Common myeloid progenitor, CD34-positive (primary cell): ENCODE measurements around the gene NCKIPSD.

Source experiments
- CTCF ChIA-PET: fragments of 350-600 bp; sonication (Branson Sonifier 250); formaldehyde crosslinking; loops from one replicate; lab custom pipeline; 2021; ENCODE audit warnings: antibody characterized with exemption; lab: Charles Lee
- POLR2A ChIA-PET: fragments of 350-600 bp; sonication (Branson Sonifier 250); formaldehyde crosslinking; loops from one replicate; lab custom pipeline; 2021; ENCODE audit warnings: antibody characterized with exemption; lab: Charles Lee
- DNase-seq, 3 donors: peaks; one replicate each; pipeline versions ENCODE4 v3.0.0 to v3.0.0-alpha.2; 2013
- H3K27ac ChIP-seq, 2 experiments: 1 replicate in 1 of 2; 2 replicates in 1 of 2; pipeline ENCODE4 v1.7.0; 2013; ENCODE audit warnings: inconsistent platforms in 2 of 2, low read length in 2 of 2, mild to moderate bottlenecking in 2 of 2, low read depth in 1 of 2, moderate library complexity in 1 of 2; ENCODE audit not compliant: severe bottlenecking in 2 of 2, insufficient read depth in 1 of 2, poor library complexity in 1 of 2
- H3K27me3 ChIP-seq, 5 experiments: replicated peaks in 2 of 5; 1 replicate in 3 of 5; 2 replicates in 2 of 5; pipeline versions ENCODE4 v1.6.1 to v1.7.0; 2013; ENCODE audit warnings: low read length in 4 of 5, mild to moderate bottlenecking in 2 of 5, moderate library complexity in 2 of 5, inconsistent platforms in 1 of 5; ENCODE audit not compliant: insufficient read depth in 5 of 5, control insufficient read depth in 4 of 5
- H3K36me3 ChIP-seq, 4 experiments: 1 replicate in 2 of 4; 2 replicates in 2 of 4; pipeline versions ENCODE4 v1.6.1 to v1.7.0; 2013; ENCODE audit warnings: low read length in 3 of 4, control low read depth in 1 of 4, mild to moderate bottlenecking in 1 of 4; ENCODE audit not compliant: control insufficient read depth in 4 of 4, insufficient read depth in 4 of 4
- H3K4me1 ChIP-seq, 4 experiments: 1 replicate in 3 of 4; 2 replicates in 1 of 4; pipeline versions ENCODE4 v1.6.1 to v1.7.1; 2013; ENCODE audit warnings: low read length in 3 of 4, mild to moderate bottlenecking in 3 of 4, control low read depth in 1 of 4, inconsistent platforms in 1 of 4, moderate library complexity in 1 of 4; ENCODE audit not compliant: control insufficient read depth in 4 of 4, insufficient read depth in 4 of 4; ENCODE audit errors: control extremely low read depth in 1 of 4
- H3K4me3 ChIP-seq, 7 experiments: 1 replicate in 4 of 7; 2 replicates in 3 of 7; pipeline versions ENCODE4 v1.5.1 to v1.7.0; 2013; ENCODE audit warnings: mild to moderate bottlenecking in 7 of 7, low read length in 6 of 7, moderate library complexity in 6 of 7, inconsistent platforms in 2 of 7, low read depth in 2 of 7, control low read depth in 1 of 7; ENCODE audit not compliant: insufficient read depth in 4 of 7, control insufficient read depth in 1 of 7; ENCODE audit errors: extremely low read depth in 1 of 7
- H3K9me3 ChIP-seq, 5 experiments: 1 replicate in 4 of 5; 2 replicates in 1 of 5; pipeline versions ENCODE4 v1.6.1 to v1.7.1; 2013; ENCODE audit warnings: low read length in 4 of 5, mild to moderate bottlenecking in 2 of 5, inconsistent platforms in 1 of 5, low read depth in 1 of 5, moderate library complexity in 1 of 5; ENCODE audit not compliant: control insufficient read depth in 4 of 5, insufficient read depth in 2 of 5; ENCODE audit errors: control extremely low read depth in 1 of 5
- WGBS: methylation state at CpG from one replicate; pipeline ENCODE4 v1.1.5; 2013; ENCODE audit not compliant: insufficient coverage; 5-methylcytosine and 5-hydroxymethylcytosine counted together

The NCKIPSD gene

DNA sequence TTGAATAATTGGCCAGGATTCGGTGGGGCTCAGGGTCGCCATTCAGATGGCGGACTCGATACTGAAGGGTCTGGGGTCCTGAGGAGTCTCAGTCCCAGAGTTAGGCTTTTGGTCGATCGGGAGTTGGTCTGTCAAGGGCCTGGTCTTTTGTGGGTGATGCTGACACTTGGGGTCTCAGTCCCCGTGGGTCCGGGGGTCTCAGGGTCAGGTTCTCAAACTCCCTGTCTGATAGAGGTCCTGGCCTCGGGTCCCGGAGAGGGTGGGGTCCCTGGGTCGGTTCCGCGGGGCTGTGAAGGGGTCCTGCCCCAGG, 467 bp downstream of the NCKIPSD start:
- ChIA-PET CTCF (interaction anchor here (0.7 to 1.6 kb wide), 6 partner anchors 10 to 27 kb away, joined by 3 to 6 read pairs (median 3); partner anchors contain the start of gene CELSR3), POLR2A (no interaction called here)
- H3K27me3 ChIP-seq, result no peaks in the 10 kb centered on the region
- WGBS, result 9% methylated on average over 12 of the region's 13 CpGs
- H3K36me3 ChIP-seq, result peaks cover 7 to 59% (median 41%) of the 10 kb centered on the region in 4 experiments
- peaks cover 2 to 26% (median 23%) of the 10 kb centered on the region in 4 experiments for H3K4me1 ChIP-seq
- peak overlapping the region; percentile 67 to 96 (median 85) for H3K4me3 ChIP-seq
- DNase-seq, result no peak
- no peaks in the 10 kb centered on the region for H3K9me3 ChIP-seq
- peak overlapping the region in 1 of 2 experiments; percentile 72 for H3K27ac ChIP-seq

DNA sequence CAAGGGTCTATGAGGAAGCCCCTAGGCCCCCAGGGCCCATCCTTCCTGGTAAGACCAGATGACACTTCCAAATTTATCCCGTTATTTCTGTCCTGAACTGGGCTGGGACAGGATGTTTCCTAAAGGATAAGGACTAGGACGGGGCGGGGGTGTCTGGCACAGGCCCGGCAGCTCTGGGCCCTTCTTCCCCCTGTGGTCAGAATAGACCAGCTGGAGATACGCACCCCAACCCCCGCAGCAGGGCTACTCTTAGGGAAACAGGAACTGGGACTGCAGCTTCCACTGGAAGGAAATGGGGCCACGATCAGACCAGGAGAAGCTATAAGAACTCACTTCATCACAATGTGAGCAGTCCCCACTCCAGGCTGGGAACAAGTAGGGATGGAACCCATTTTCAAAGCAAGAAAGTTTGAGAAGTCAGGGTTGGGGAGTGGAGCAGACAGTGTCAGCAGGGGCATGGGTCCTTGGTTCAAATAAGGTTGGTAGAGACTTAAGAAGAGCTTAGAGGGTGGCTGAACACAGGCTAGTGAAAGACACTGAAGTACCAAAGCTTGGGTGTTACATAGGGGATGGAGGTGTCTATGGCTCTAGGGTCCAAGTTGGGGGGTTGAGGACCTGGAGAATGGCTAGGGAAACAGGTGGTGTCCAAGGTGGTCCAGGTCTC, 1.1 kb downstream of the NCKIPSD start:
- WGBS, result 58% methylated on average over 6 of the region's 7 CpGs

DNA sequence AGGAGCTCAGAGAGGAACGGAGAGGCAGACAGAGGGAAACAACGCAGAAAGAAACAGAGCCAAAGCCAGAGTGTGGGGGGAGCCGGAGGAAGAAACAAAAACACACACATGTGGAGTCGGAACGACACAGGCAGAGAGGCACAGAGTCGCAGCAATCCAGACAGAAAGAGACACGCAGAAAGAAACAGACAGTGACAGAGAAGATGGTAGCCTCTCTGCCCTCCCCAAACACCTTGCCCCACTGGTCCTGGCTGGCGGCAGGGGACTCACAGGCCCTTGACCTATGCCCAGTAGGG, 1.7 kb downstream of the NCKIPSD start:
- POLR2A ChIA-PET, result no interaction called here
- CTCF ChIA-PET, result interaction anchor here (0.6 to 1.6 kb wide), 6 partner anchors 8 to 175 kb away, joined by 3 to 4 read pairs (median 3); partner anchors contain the start of gene SLC26A6
- peaks cover 2 to 26% (median 23%) of the 10 kb centered on the region in 4 experiments for H3K4me1 ChIP-seq
- H3K27ac ChIP-seq, result no peak overlapping the region
- 91% methylated on average over 3 of the region's 8 CpGs for WGBS
- no peaks in the 10 kb centered on the region for H3K9me3 ChIP-seq
- H3K36me3 ChIP-seq, result peaks cover 3 to 59% (median 36%) of the 10 kb centered on the region in 4 experiments
- H3K4me3 ChIP-seq, result peak overlapping the region in 1 of 7 experiments; percentile 84
- no peaks in the 10 kb centered on the region for H3K27me3 ChIP-seq
- DNase-seq, result no peak

More for the DNA sequence above, 1.1 kb downstream of the NCKIPSD start:
- Histone ChIP-seq H3K27me3 (no peaks in the 10 kb centered on the region), H3K9me3 (no peaks in the 10 kb centered on the region), H3K4me3 (peak overlapping the region in 2 of 7 experiments; percentile 84 to 96), H3K27ac (no peak overlapping the region), H3K4me1 (peaks cover 2 to 26% (median 23%) of the 10 kb centered on the region in 4 experiments), H3K36me3 (peaks cover 7 to 59% (median 40%) of the 10 kb centered on the region in 4 experiments)
- POLR2A ChIA-PET, result interaction anchor here (0.5 kb wide), 1 partner anchor 92 kb away, joined by 3 read pairs; no protein-coding TSS in a partner anchor
- DNase-seq, result no peak
- CTCF ChIA-PET, result interaction anchor here (0.9 to 1.6 kb wide), 6 partner anchors 8 to 175 kb away, joined by 3 read pairs; partner anchors contain the start of gene CELSR3

DNA sequence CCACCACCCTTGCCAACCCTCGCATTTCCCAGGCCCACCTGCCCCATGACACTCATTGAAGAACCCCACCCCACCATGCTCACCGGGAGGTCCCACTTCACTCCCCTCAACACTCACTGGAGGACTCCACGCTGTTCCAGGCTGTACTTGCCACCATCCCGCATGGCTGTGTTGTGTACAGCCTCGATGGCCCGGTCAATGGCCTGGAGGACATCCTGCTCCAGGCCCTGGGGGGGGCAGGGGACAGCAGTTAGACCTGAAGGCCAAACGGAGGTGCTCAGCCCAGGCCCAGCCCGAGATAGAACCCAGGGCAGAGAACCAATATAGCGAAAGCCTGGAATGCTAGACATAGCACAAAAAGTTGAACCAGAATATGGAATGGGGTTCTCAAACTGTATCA, 2.9 kb downstream of the NCKIPSD start:
- Histone ChIP-seq H3K4me3 (no peak overlapping the region), H3K27ac (no peak overlapping the region), H3K9me3 (no peaks in the 10 kb centered on the region), H3K4me1 (peaks cover 2 to 26% (median 23%) of the 10 kb centered on the region in 4 experiments), H3K27me3 (no peaks in the 10 kb centered on the region), H3K36me3 (peaks cover 5 to 58% (median 28%) of the 10 kb centered on the region in 4 experiments)
- CTCF ChIA-PET, result interaction anchor here (0.9 kb wide), 1 partner anchor 228 kb away, joined by 3 read pairs; no protein-coding TSS in a partner anchor
- POLR2A ChIA-PET, result no interaction called here
- no peak for DNase-seq
- 99% methylated on average over 9 of the region's 9 CpGs for WGBS

DNA sequence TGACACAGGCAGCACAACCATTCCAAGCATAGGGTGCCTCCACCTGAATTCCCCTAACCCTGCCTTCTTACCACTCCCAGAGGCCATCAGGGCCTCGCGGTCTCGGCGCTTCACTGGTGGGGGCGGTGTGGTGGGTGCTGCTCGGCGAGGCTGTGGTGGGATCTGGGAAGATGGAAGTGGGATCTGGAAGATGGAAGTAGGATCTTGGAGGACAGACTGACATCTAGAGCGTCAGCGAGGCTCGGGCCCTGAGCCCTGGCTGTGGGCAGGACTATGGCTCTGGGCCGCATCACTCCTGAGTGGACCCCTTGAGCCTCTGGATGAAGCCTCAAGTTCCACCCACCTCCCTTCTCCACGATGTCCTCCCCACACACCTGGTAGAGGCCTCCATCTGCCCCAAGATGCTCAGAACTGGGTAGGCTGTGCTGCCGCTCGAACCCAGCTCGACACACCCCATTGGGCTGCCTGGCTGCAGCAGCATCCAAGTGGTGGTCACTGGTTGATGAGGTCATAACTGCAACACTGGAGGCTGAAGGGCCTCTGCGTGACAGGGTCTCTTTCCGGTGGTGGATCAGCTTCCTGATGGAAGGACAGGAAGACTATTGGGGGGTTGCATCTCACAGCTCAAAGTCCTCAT, 3.6 kb downstream of the NCKIPSD start:
- Histone ChIP-seq H3K9me3 (no peaks in the 10 kb centered on the region), H3K27me3 (no peaks in the 10 kb centered on the region), H3K4me3 (no peak overlapping the region), H3K4me1 (peaks cover 2 to 22% (median 21%) of the 10 kb centered on the region in 4 experiments), H3K27ac (no peak overlapping the region), H3K36me3 (peaks cover 2 to 58% (median 24%) of the 10 kb centered on the region in 4 experiments)
- no peak for DNase-seq
- CTCF ChIA-PET, result interaction anchor here (0.9 to 2.0 kb wide), 2 partner anchors 14 to 18 kb away, joined by 3 to 5 read pairs; no protein-coding TSS in a partner anchor
- WGBS, result 95% methylated on average over 11 of the region's 17 CpGs
- POLR2A ChIA-PET, result no interaction called here

DNA sequence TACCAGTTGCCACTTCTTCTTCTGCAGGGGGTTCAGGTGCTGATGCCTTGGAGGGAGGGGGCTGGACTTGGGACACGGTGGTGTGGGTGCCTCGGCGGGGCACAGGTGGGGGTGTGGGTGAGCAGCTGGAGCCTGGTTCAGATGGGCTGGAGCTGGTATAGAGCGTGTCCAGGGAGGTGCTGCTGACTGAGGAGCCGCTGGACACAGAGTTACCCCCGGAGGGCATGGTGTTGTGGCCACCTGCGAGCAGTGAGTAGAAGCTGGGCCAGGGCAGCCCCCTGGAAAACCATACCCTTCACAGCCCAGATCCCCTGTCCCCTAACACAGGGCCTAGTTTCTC, 4.2 kb downstream of the NCKIPSD start:
- Histone ChIP-seq H3K27ac (no peak overlapping the region), H3K27me3 (no peaks in the 10 kb centered on the region), H3K4me1 (peaks cover 2 to 21% (median 18%) of the 10 kb centered on the region in 4 experiments), H3K36me3 (peaks cover 2 to 55% (median 23%) of the 10 kb centered on the region in 4 experiments), H3K9me3 (no peaks in the 10 kb centered on the region), H3K4me3 (no peak overlapping the region)
- POLR2A ChIA-PET, result no interaction called here
- no peak for DNase-seq
- 97% methylated on average over 5 of the region's 7 CpGs for WGBS
- CTCF ChIA-PET, result interaction anchor here (0.9 to 2.0 kb wide), 2 partner anchors 14 to 18 kb away, joined by 3 to 5 read pairs; no protein-coding TSS in a partner anchor
